Measurements from ENCODE around the gene IDH3A.

- TF ChIP-seq CTCF (IDR thresholded peaks at IDR 0.05) (no peak), ZFX (IDR thresholded peaks at IDR 0.05; ENCODE audit: borderline replicate concordance) (no peak)
Observed at GRCh38 chr15:78171864-78172472, 22.8 kb downstream of the IDH3A start.
